GM18505 (cell line): ENCODE data around the gene RPS6KC1.
"Not testable (repeated sequence)": the region's sequence is repeated elsewhere in the genome, so short reads cannot be mapped to it uniquely, and the experiment has no call there.

ENCODE experiments used
- ATAC-seq: cut with Tn5 transposase; IDR thresholded peaks from one replicate; pipeline ENCODE4 v1.9.1; 2021; ENCODE audit not compliant: unreplicated experiment
- POLR2A ChIP-seq: IDR thresholded peaks from 4 replicates; pipeline ENCODE4 v1.6.1; 2011; ENCODE audit warnings: borderline replicate concordance; ENCODE audit not compliant: insufficient read depth, insufficient read length; ENCODE audit errors: extremely low read depth

Gene RPS6KC1

DNA sequence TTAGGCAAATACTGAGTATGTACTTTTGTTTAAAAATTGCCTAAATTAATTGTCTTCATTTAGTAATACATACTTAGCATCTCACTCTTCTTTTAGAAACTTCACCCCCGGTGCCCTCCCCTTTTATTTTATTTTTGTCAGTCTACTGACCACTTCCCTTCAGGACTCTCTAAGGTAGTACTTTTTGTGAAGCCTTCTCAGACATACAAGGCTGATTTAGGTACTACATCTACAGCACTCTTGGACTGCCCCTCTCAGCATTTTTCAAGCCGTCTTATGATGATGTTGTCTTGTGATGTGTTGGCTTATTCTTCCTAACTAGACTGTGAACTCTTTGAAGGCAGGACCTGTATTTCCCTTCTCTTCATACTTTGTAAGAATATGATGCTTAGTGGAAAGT, 24.7 kb downstream of the RPS6KC1 start:
- TF ChIP-seq POLR2A, result no peak
- peak; percentile 70 for ATAC-seq

DNA sequence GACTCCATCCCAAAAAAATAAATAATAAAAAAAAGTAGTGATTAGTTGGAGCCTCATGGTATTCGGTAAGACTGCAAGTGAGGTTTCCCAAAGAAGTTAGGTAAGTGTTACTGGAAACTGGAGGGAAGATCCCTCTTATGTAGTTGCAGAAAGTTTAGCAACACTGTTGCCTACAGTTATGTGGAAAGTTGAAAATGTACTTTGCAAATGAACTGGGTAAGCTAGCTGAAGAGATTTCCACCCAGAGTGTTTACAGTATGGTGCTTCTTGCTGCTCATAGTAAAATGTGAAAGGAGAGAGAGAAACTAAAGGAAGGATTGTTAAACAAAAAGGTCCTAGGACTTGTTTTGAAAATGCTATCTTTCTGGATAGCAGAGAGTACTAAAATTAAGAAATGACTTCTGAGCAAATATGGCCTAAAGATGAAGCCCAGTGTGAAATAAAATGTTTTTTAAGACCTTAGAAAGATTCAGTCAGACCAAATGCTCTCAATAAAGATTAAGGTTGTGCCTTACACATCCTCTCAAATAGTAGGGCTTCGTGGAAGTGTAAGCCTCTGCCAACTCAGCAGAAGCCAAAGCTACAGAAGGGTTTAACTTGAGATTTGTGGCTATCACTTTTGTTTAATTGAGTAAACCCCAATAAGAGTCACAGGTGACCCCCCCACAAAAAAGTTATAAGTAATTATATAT, 31.5 kb downstream of the RPS6KC1 start:
- ATAC-seq, result no peak
- TF ChIP-seq POLR2A, result no peak

DNA sequence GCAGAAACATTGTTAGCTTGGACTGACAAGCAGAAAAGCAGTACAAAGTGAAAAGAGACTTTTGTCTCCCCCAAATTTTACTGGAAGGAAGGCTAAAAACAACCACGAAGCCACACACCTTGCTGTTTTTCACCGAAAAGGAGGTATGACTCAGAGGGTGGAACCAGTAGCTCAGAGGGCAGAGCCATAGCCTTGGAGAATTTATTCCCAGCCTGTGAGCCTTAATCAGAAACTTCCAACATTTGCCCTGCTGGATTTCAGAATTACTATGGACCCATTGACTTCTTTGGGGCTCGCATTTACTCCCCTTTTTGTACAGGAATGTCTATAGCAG, 32.0 kb downstream of the RPS6KC1 start:
- no peak for TF ChIP-seq POLR2A
- ATAC-seq, result no peak

DNA sequence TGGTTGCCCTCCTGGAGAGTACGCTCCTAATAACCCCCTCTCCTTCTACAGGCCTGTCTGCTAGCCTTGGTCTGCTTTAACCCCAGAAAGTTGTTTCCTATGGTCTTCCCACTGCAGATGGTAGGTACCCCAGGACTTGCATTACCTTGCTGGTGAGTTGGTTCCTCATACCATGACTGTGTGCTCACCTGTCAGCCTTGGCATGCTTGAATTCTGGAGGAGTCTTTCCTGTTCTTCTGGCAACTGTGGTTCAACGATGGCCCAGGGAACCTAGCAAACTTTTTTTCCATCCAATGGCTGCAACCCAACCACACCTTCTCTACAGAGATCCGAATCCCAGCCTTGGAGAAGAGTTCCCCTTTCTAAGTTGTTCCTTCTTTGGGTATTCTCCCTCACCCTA, 36.9 kb downstream of the RPS6KC1 start:
- TF ChIP-seq POLR2A, result no peak
- no peak for ATAC-seq

GRCh38 chr1:213089924-213090677, 39.1 kb downstream of the RPS6KC1 start:
- TF ChIP-seq POLR2A, result no peak

DNA sequence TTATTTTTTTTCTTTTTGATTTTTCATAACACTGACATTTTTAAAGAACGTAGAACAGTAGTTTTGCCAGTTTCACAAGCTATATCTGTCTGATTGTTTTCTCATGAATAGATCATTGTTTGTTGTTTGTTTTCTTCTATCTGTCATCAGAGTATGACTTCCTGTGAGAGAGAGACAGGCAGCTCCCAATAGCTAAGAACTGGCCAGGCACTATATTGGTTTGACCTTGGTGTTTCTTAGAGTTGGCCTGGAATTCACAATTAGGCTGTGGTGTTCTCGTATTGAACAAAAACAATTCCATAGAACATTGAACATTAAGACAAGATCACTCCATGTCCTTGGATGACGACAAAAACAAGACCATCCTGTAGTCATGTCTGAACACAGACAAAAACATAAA, 43.4 kb downstream of the RPS6KC1 start:
- ATAC-seq, result no peak
- no peak for TF ChIP-seq POLR2A

More at GRCh38 chr1:213089924-213090677, 39.1 kb downstream of the RPS6KC1 start:
- ATAC-seq, result no peak

DNA sequence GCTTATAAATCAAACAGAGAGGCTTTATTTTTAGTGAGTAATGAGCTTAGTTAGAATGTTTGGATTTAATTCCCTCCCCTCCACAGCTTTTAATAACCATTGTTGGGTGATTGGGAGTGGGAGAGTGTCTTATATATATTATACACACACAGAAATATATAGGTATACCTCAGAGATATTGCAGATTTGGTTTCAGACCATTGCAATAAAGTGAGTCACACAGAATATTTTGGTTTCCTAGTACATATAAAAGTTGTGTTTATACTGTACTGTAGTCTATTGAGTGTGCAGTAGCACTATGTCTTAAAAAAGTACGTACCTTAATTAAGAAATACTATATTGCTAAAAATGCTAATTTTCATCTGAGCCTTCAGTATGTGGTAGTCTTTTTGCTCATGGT, 44.4 kb downstream of the RPS6KC1 start:
- ATAC-seq, result no peak
- TF ChIP-seq POLR2A, result no peak

DNA sequence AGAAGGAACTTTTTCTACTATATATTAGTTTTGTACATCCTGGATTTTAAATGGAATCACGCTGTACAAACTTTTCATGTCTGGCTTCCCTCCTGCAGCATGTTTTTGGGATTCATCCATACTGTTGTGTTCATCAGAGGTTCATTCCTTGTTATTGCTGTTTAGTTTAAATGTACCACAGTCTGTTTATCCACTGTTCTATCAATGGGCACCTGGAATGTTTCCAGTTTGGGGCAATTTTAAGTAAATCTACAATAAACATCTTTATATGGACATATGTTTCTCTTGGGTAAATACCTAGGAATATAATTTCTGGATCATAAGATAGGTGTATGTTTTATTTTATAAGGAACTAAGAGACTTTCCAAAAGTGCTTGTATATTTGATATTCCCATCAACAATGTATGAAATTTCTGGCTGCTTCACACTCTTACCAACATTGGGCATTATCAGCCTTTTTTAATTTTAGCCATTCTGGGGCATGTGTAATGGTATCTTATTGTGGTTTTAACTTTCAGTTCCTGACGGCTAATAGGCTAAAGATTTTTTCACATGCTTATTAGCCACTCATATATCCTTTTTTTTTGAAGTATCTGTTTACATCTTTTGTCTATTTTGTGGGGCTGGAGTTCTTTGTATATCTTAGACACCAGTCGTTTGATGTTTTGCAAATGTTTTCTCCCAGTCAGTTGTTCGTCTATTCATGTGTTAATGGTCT, 48.8 kb downstream of the RPS6KC1 start:
- TF ChIP-seq POLR2A, result no peak
- ATAC-seq, result no peak

- ATAC-seq, result not testable (repeated sequence)
These were observed 49.5 kb downstream of the RPS6KC1 start for GRCh38 chr1:213100565-213100964.

GRCh38 chr1:213103377-213104306, 52.6 kb downstream of the RPS6KC1 start:
- no peak for TF ChIP-seq POLR2A
- peak; percentile 63 for ATAC-seq

GRCh38 chr1:213104604-213105003, 53.6 kb downstream of the RPS6KC1 start:
- ATAC-seq, result no peak
- TF ChIP-seq POLR2A, result no peak

- ATAC-seq, result no peak
- TF ChIP-seq POLR2A, result no peak
These were observed 55.3 kb downstream of the RPS6KC1 start for GRCh38 chr1:213106298-213106697.

DNA sequence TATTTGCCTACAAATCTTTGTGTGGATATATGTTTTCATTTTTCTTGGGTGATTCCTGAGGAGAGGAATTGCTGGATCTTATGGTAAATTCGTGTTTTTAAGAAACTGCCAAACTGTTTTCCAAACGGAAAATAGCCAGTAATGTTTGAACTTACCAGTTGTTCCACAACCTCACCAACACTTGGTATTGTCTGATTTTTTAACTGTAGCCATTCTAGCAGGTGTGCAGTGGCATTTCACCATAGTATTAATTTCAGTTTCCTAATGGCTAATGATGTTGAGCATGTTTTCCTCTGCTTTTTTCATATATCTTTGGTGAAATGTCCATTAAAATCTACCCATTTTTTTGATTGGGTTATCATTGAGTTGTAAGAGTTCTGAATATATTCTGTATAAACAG, 56.6 kb downstream of the RPS6KC1 start:
- TF ChIP-seq POLR2A, result no peak
- ATAC-seq, result no peak

DNA sequence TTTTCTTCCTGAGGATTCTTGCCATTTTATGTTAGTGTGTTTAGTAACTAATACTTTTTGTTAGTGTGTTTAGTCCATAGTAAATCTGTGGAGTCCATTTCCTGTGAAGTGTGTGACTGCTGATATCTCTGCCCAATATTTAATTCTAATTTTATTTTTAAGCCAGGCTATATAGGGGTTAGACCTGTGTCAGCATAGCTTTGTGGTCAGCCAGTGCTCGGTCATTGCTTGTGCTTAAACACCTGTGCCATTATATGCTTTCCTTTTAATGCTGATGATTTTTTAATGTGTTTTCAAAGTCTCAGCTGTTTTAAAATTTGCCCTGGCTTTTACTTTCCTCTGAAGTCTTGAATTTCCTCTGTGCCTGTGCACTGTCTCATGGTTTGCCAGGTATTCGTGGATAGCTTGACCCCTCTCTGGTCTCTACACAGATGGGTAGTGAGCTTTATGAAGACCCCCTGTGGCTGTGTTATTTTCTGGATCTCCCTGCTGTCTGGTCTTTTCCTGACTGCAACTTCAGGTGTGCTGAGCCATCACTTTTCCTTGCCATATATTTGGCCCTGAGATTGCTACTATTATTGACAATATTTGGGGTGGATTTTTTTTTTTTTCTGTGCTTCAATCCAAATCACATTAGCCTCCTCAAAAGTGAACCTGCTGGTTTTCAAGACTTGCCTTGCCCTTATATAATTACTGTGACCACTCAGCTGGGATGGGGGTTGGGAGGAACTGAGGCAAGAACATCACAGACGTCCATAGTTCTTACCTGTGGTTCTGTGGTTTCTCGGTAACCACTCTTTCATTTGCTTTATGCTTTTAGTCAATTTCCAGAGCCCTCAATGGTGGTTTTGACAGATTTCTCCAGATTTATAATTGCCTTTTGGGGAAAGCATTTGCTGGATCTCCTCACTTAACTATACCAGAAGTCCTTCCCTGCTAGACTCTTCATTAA, 59.6 kb downstream of the RPS6KC1 start:
- ATAC-seq, result peak; percentile 64
- no peak for TF ChIP-seq POLR2A
